ENCODE data around the gene APOBEC2. TPM values are rescaled to one million over a fixed set of nuclear protein-coding genes. Genes with fewer than 3 reads are reported as not detected.

Gene APOBEC2
- total RNA-seq, 1 donor from 2014 or later: not detected

GRCh38 chr6:41083072-41083471 is 30.1 kb downstream of the APOBEC2 start:
- no peak for DNase-seq (ENCODE audit: low spot score)

DNA sequence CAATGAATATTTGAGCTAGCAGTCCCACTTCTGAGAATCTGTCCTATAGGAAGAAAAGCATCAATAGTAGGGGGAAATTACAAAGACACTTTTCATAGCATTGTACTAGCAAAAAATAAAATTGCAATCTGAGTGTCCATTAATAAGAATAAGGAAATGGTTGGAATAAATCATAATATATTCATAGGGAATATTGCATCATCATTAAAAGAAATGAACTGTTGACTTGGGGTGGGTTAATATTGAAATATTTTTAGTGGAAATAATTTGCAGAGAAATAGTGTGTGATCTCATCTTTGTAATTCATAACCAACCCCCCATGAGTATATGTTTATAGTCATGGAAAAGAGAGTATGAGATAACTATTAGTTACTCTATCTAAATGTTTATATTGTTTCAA is 32.2 kb downstream of the APOBEC2 start:
- DNase-seq (ENCODE audit: low spot score): no peak

DNA sequence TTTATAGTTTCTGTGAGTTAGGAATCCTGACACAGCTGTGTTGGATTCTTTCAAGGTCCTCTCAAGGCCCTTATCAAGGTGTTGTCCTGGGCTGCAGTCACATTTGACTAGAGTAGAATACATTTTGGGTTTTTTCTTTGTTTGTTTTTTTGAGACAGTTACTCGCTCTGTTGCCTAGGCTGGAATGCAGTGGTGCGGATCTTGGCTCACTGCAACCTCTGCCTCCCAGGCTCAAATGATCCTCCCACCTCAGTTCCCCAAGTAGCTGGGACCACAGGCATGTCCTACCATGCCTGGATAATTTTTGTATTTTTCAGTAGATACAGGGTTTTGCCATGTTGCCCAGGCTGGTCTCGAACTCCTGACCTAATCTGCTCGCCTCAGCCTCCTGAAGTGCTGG is 35.4 kb downstream of the APOBEC2 start:
- no peak for DNase-seq (ENCODE audit: low spot score)

DNA sequence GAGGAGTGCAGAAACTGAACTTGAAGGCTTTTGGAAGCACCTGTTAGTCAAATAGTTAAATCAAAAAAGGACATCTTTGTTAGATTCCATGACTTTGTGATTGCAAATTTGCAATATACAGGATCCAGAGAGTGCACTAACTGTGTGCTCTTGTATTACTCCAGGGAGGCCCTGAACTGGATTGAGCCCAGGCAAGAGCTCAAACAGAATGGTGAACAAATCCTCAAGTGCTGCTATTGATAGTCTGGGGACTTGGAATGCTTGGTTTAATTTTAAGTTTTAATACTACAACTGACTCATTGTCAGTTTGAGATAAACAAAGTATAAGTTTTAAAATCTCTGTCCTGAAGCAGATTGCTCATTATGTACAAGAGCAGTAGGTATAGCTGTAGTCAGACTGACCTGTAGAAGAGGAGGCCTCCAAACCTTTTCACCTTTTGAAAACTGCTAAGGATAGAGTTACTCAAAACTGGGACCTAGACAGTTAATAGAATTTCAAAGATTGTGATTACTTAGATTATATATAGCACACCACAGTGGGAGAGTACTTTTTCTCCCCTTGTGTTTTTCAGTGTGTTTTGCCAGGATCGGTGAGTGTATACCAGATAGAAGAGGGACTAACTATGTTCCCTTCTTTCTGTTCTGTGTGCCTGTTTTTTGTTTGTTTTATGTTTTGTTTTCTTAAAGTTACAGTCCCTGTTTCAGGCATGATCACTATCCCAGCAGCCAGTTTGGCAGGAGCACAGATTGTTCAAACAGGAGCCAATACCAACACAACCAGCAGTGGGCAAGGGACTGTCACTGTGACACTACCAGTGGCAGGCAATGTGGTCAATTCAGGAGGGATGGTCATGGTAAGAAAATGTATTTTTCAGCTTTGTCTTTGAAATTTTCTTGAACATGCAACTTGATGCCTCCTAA is 38.1 kb downstream of the APOBEC2 start:
- no peak for DNase-seq (ENCODE audit: low spot score)

DNA sequence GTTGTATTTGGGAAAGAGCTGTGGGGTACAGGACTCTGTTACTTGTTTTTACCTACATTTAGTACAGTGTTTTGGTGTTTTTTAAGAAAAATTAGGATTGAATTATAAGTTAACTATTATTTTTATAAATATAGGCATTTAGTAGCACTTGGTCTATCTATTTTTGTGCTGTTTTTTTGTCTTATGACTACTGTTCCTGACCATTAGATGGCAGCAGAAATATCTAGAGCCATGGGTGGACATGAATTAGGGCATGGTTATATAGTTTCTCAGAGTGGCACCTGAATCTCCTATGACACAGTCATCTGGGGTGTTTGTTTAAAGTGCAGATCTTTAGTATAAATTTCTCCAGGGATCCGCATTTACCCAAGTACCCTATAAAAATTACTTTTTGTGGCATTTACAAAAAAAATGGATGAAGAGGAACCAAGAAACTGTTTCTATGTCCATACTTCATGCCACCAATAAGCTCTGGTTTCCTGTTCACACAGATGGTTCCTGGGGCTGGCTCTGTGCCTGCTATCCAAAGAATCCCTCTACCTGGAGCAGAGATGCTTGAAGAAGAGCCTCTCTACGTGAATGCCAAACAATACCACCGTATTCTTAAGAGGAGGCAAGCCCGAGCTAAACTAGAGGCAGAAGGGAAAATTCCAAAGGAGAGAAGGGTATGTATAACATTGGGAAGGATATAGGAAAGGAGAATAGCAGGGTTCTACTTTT is 39.6 kb downstream of the APOBEC2 start:
- no peak for DNase-seq (ENCODE audit: low spot score)

DNA sequence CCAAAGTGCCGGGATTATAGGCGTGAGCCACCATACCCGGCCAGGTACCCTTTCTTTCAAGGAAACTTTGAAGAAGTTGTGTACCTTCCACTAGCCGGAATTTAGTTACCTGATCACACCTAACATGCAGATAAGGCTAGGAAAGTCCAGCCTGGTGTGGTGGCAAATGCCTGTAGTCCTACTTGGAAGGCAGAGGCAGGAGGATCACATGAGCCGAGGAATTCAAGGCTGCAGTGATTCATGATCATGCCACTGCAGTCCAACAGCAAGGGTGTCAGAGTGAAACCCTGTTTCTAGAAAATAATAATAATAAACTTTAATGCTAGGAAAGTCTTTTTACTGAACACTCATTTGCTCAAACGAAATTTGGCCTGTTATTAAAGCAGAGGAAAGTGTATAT is 40.7 kb downstream of the APOBEC2 start:
- DNase-seq (ENCODE audit: low spot score): no peak

GRCh38 chr6:41097467-41098090 is 44.6 kb downstream of the APOBEC2 start:
- DNase-seq (ENCODE audit: low spot score): no peak

- no peak for DNase-seq (ENCODE audit: low spot score)
Observed at GRCh38 chr6:41098366-41098765, 45.4 kb downstream of the APOBEC2 start.

GRCh38 chr6:41100871-41101287 is 47.9 kb downstream of the APOBEC2 start:
- no peak for DNase-seq (ENCODE audit: low spot score)

DNA sequence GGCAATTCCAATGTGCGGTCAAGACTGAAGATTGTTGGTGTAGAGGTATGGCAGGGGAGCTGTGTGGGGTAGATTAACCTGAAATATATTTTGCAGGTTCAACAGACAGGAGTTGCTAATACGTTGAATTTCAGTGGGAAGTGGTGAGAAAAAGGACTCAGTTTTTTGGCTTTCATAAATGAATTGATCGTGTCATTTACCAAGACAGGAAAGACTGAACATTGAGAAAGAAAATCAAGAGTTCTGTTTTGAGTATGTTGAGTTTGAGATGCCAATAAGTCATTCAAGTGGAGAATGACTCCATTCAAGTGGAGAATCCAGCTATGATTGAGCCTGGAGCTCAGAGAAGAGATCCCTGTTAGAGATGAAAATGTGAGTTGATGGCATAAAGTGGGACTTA is 50.8 kb downstream of the APOBEC2 start:
- no peak for DNase-seq (ENCODE audit: low spot score)

GRCh38 chr6:41111017-41111416 is 58.0 kb downstream of the APOBEC2 start:
- DNase-seq (ENCODE audit: low spot score): no peak

Other genes starting within 250 kb of the APOBEC2 start
- gene UNC5CL, start 14.0 kb upstream of the APOBEC2 start, total RNA-seq: 26.4 TPM
- 1.0 TPM for gene TSPO2, start 10.7 kb upstream of the APOBEC2 start, total RNA-seq
- gene OARD1, start 19.2 kb downstream of the APOBEC2 start, total RNA-seq: 36.3 TPM
- gene NFYA, start 19.8 kb downstream of the APOBEC2 start, total RNA-seq: 24.8 TPM
- gene TREML1, start 101.1 kb downstream of the APOBEC2 start, total RNA-seq: 1.1 TPM
- gene TREM2, start 109.9 kb downstream of the APOBEC2 start, total RNA-seq: 26.7 TPM
- not detected for gene TREML2, start 147.9 kb downstream of the APOBEC2 start, total RNA-seq
- gene TREML4, start 175.1 kb downstream of the APOBEC2 start, total RNA-seq: not detected
- gene TREM1, start 233.5 kb downstream of the APOBEC2 start, total RNA-seq: 1.3 TPM

All from mucosa of gallbladder (tissue), 1 donor.